Loucy (cell line): ENCODE data around the gene NUFIP2.
A peak's percentile ranks its signal among the peaks of the same experiment; 100 is the strongest.
"Not testable (repeated sequence)": the region's sequence is repeated elsewhere in the genome, so short reads cannot be mapped to it uniquely, and the experiment has no call there.

Experiments used
- H2AFZ ChIP-seq: fragments of 200-600 bp; sonication (generic); 2 replicates; pipeline ENCODE4 v1.6.0; 2016; ENCODE audit warnings: antibody characterized with exemption, mild to moderate bottlenecking, low read length, moderate library complexity
- H3F3A ChIP-seq: fragments of 200-600 bp; 2 replicates; pipeline ENCODE4 v1.6.0; 2016; ENCODE audit warnings: antibody characterized with exemption, low read depth, mild to moderate bottlenecking
- H3K27me3 ChIP-seq: fragments of 200-600 bp; sonication (generic); 2 replicates; pipeline ENCODE4 v1.6.1; 2014; ENCODE audit warnings: low read length, mild to moderate bottlenecking; ENCODE audit not compliant: insufficient read depth, poor library complexity, severe bottlenecking
- H3K36me3 ChIP-seq: fragments of 200-600 bp; sonication (generic); 2 replicates; pipeline ENCODE4 v1.6.1; 2016; ENCODE audit warnings: low read length; ENCODE audit not compliant: insufficient read depth
- H3K4me1 ChIP-seq: fragments of 200-600 bp; sonication (generic); 2 replicates; pipeline ENCODE4 v1.5.1; 2014; ENCODE audit warnings: low read length, mild to moderate bottlenecking; ENCODE audit not compliant: insufficient read depth, poor library complexity, severe bottlenecking
- H3K4me2 ChIP-seq: fragments of 200-600 bp; sonication (generic); 2 replicates; pipeline ENCODE4 v1.6.0; 2014; ENCODE audit warnings: antibody characterized with exemption, low read length, low read depth, mild to moderate bottlenecking; ENCODE audit not compliant: poor library complexity, severe bottlenecking
- H3K4me3 ChIP-seq: fragments of 200-600 bp; sonication (generic); 2 replicates; pipeline ENCODE4 v1.5.1; 2014; ENCODE audit warnings: low read length, mild to moderate bottlenecking, mixed read lengths; ENCODE audit not compliant: poor library complexity, severe bottlenecking
- H3K79me2 ChIP-seq: fragments of 200-600 bp; sonication (generic); 2 replicates; pipeline ENCODE4 v1.6.1; 2014; ENCODE audit warnings: low read length; ENCODE audit not compliant: insufficient read depth
- H3K9ac ChIP-seq: fragments of 200-600 bp; sonication (generic); 2 replicates; pipeline ENCODE4 v1.6.0; 2014; ENCODE audit warnings: mild to moderate bottlenecking, low read depth, low read length, moderate library complexity; ENCODE audit not compliant: poor library complexity, severe bottlenecking
- H3K9me2 ChIP-seq: fragments of 200-600 bp; sonication (generic); replicated peaks from 2 replicates; pipeline ENCODE4 v1.6.1; 2016; ENCODE audit warnings: low read depth, low read length, mixed read lengths
- H3K9me3 ChIP-seq: fragments of 200-600 bp; sonication (generic); 2 replicates; pipeline ENCODE4 v1.6.1; 2014; ENCODE audit warnings: mild to moderate bottlenecking, antibody characterized with exemption, low read length, low read depth; ENCODE audit not compliant: insufficient read depth
- H4K20me1 ChIP-seq: fragments of 200-600 bp; sonication (generic); 2 replicates; pipeline ENCODE4 v1.6.0; 2014; ENCODE audit warnings: antibody characterized with exemption, low read length, mild to moderate bottlenecking; ENCODE audit not compliant: insufficient read depth, poor library complexity, severe bottlenecking
- CTCF ChIP-seq: fragments of 200-600 bp; sonication (generic); conservative IDR thresholded peaks from 2 replicates; pipeline ENCODE4 v1.5.1; 2014; ENCODE audit warnings: mild to moderate bottlenecking, antibody characterized with exemption, low read length
- EZH2phosphoT487 ChIP-seq: fragments of 200-600 bp; IDR thresholded peaks from 2 replicates; pipeline ENCODE4 v1.6.1; 2018; ENCODE audit warnings: antibody characterized with exemption, mild to moderate bottlenecking, moderate library complexity, borderline replicate concordance

The NUFIP2 gene

GRCh38 chr17:29293890-29294579, at the start of gene NUFIP2:
TSS of gene NUFIP2 (minus strand) at chr17:29294148. CDS start at chr17:29294059, 89 bp downstream.
- H3F3A ChIP-seq, result no peaks in the 10 kb centered on the region; the same call in 1 of the 2 replicates
- H2AFZ ChIP-seq, result peak within 1 kb of the TSS; percentile 94
- H3K27me3 ChIP-seq, result peaks cover 5% of the 10 kb centered on the region
- H3K36me3 ChIP-seq, result peaks cover 10% of the 10 kb centered on the region
- TF ChIP-seq EZH2phosphoT487 (no peak), CTCF (no peak)
- peaks cover 48% of the 10 kb centered on the region for H3K79me2 ChIP-seq
- peaks cover 43% of the 10 kb centered on the region for H4K20me1 ChIP-seq
- H3K4me1 ChIP-seq, result peaks cover 39% of the 10 kb centered on the region
- H3K9me2 ChIP-seq, result no peaks in the 10 kb centered on the region
- peak within 1 kb of the TSS; percentile 86 for H3K9ac ChIP-seq
- H3K9me3 ChIP-seq, result no peaks in the 10 kb centered on the region
- H3K4me3 ChIP-seq, result peak within 1 kb of the TSS; percentile 77
- peak within 1 kb of the TSS; percentile 75 for H3K4me2 ChIP-seq

GRCh38 chr17:29342158-29342765, 48.3 kb upstream of the NUFIP2 start:
- Histone ChIP-seq H3K9ac (no peak overlapping the region), H3K4me2 (no peak overlapping the region), H3K4me3 (no peak overlapping the region), H3K9me2 (no peaks in the 10 kb centered on the region), H3K9me3 (no peaks in the 10 kb centered on the region), H3K4me1 (no peaks in the 10 kb centered on the region), H3F3A (no peaks in the 10 kb centered on the region), H3K79me2 (no peaks in the 10 kb centered on the region), H3K27me3 (no peaks in the 10 kb centered on the region), H2AFZ (no peak overlapping the region), H3K36me3 (no peaks in the 10 kb centered on the region), H4K20me1 (no peaks in the 10 kb centered on the region)
- no peak for TF ChIP-seq EZH2phosphoT487

- Histone ChIP-seq H3K9ac (no peak overlapping the region), H3K4me1 (no peaks in the 10 kb centered on the region), H3K4me2 (no peak overlapping the region), H3K79me2 (no peaks in the 10 kb centered on the region), H2AFZ (no peak overlapping the region), H3K9me3 (no peaks in the 10 kb centered on the region), H3K9me2 (no peaks in the 10 kb centered on the region), H4K20me1 (no peaks in the 10 kb centered on the region), H3F3A (no peaks in the 10 kb centered on the region), H3K4me3 (no peak overlapping the region), H3K36me3 (no peaks in the 10 kb centered on the region), H3K27me3 (no peaks in the 10 kb centered on the region)
- TF ChIP-seq CTCF (no peak), EZH2phosphoT487 (no peak)
Observed at GRCh38 chr17:29341726-29342125, 47.8 kb upstream of the NUFIP2 start.

- H3F3A ChIP-seq, H3K4me2 ChIP-seq, H3K9me3 ChIP-seq, H3K9ac ChIP-seq, H4K20me1 ChIP-seq, H2AFZ ChIP-seq, H3K9me2 ChIP-seq, H3K27me3 ChIP-seq, H3K79me2 ChIP-seq, H3K4me3 ChIP-seq, H3K4me1 ChIP-seq, H3K36me3 ChIP-seq: not testable (repeated sequence)
Observed at GRCh38 chr17:29339016-29339415, 45.1 kb upstream of the NUFIP2 start.
